ENCODE results near the gene NKTR.

GRCh38 chr3:42638339-42638842 is 37.9 kb downstream of the NKTR start:
- TF ChIP-seq EZH2 (IDR thresholded peaks at IDR 0.05): no peak
- no peak for TF ChIP-seq POLR2AphosphoS5 (IDR thresholded peaks at IDR 0.05; ENCODE audit: borderline replicate concordance, low read depth, low read length)
- no peak for TF ChIP-seq FOXP2 (optimal IDR thresholded peaks at IDR 0.05; ENCODE audit: control extremely low read depth, extremely low read length, insufficient read depth)
